Uterus (tissue), 2 donors: ENCODE measurements around the gene ATXN10.

ENCODE experiments used
- POLR2A ChIP-seq, 2 donors: fragments of 450-650 bp; IDR thresholded peaks; one replicate each; pipeline ENCODE4 v1.6.1; 2016; ENCODE audit warnings: antibody characterized with exemption in 2 of 2, mild to moderate bottlenecking in 1 of 2, moderate library complexity in 1 of 2
- TF ChIP-seq, protein P1 (sequence below), 4 experiments: fragments of 200-600 bp in 2 of 4; fragments of 450-650 bp in 2 of 4; sonication (generic) in 2 of 4; IDR thresholded peaks; one replicate each; pipeline ENCODE4 v1.5.1; 2016 to 2019; ENCODE audit warnings: antibody characterized with exemption in 4 of 4, mild to moderate bottlenecking in 2 of 4, moderate library complexity in 1 of 4

DNA sequence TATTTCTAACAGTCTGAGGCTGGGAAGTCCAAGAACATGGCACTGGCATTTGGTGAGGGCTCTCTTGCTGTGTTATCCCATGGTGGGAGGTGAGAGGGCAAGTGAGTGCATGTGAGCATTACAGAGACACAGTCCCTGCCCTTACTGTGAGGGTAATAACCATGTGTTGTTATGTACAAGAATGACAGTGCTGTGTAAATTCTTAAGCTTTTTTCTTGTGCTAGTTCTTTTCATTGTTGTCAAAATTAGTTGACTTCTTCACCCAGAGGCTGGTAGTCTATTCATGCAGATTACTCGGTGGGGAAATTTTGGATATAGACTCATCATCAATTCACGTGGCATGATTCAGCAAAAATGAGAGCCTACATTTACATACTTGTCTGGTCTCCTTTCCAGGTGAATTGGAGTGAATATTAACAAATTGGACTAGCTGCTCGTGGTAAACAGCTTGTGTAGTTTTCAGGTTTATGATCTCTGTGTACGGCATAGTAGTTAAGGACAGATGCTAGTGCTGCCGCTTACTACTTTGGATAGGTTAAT, 49.3 kb downstream of the ATXN10 start:
- TF ChIP-seq, protein P1, sequence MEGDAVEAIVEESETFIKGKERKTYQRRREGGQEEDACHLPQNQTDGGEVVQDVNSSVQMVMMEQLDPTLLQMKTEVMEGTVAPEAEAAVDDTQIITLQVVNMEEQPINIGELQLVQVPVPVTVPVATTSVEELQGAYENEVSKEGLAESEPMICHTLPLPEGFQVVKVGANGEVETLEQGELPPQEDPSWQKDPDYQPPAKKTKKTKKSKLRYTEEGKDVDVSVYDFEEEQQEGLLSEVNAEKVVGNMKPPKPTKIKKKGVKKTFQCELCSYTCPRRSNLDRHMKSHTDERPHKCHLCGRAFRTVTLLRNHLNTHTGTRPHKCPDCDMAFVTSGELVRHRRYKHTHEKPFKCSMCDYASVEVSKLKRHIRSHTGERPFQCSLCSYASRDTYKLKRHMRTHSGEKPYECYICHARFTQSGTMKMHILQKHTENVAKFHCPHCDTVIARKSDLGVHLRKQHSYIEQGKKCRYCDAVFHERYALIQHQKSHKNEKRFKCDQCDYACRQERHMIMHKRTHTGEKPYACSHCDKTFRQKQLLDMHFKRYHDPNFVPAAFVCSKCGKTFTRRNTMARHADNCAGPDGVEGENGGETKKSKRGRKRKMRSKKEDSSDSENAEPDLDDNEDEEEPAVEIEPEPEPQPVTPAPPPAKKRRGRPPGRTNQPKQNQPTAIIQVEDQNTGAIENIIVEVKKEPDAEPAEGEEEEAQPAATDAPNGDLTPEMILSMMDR (IDR thresholded peaks at IDR 0.05) = no peak
- TF ChIP-seq POLR2A (IDR thresholded peaks at IDR 0.05) = no peak
